GM12872 (cell line): ENCODE data around the gene KIF11.

Experiments
- TF ChIP-seq, protein P1 (sequence below): IDR thresholded peaks from 3 replicates; pipeline ENCODE4 v1.5.1; 2011; ENCODE audit warnings: low read depth, mild to moderate bottlenecking, low read length, moderate library complexity; ENCODE audit not compliant: insufficient read depth

Gene KIF11

DNA sequence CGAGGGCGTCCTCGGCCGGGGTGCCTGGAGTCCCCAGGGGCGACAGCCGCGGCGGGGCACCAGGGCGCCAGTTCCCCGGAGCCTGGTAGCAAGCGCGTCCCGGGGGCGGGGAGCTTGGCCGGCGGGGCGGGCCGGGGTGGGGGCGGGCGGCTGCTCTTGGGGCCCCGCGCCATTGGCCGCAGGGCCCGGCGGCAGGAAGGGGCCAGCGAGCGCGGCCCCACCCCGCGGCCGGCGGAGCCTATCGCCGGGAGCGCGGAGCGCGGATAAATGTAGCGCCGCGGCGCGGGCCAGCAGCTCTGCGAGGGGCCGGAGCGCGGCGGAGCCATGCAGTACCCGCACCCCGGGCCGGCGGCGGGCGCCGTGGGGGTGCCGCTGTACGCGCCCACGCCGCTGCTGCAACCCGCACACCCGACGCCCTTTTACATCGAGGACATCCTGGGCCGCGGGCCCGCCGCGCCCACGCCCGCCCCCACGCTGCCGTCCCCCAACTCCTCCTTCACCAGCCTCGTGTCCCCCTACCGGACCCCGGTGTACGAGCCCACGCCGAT lies 96.8 kb downstream of the KIF11 start, which contains the start of gene HHEX:
Gene HHEX, plus strand, starts transcription at position 293 of the 548 bp plus-strand sequence. Its CDS starts 32 bp downstream, at position 325.
- TF ChIP-seq, protein P1, sequence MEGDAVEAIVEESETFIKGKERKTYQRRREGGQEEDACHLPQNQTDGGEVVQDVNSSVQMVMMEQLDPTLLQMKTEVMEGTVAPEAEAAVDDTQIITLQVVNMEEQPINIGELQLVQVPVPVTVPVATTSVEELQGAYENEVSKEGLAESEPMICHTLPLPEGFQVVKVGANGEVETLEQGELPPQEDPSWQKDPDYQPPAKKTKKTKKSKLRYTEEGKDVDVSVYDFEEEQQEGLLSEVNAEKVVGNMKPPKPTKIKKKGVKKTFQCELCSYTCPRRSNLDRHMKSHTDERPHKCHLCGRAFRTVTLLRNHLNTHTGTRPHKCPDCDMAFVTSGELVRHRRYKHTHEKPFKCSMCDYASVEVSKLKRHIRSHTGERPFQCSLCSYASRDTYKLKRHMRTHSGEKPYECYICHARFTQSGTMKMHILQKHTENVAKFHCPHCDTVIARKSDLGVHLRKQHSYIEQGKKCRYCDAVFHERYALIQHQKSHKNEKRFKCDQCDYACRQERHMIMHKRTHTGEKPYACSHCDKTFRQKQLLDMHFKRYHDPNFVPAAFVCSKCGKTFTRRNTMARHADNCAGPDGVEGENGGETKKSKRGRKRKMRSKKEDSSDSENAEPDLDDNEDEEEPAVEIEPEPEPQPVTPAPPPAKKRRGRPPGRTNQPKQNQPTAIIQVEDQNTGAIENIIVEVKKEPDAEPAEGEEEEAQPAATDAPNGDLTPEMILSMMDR: no peak

DNA sequence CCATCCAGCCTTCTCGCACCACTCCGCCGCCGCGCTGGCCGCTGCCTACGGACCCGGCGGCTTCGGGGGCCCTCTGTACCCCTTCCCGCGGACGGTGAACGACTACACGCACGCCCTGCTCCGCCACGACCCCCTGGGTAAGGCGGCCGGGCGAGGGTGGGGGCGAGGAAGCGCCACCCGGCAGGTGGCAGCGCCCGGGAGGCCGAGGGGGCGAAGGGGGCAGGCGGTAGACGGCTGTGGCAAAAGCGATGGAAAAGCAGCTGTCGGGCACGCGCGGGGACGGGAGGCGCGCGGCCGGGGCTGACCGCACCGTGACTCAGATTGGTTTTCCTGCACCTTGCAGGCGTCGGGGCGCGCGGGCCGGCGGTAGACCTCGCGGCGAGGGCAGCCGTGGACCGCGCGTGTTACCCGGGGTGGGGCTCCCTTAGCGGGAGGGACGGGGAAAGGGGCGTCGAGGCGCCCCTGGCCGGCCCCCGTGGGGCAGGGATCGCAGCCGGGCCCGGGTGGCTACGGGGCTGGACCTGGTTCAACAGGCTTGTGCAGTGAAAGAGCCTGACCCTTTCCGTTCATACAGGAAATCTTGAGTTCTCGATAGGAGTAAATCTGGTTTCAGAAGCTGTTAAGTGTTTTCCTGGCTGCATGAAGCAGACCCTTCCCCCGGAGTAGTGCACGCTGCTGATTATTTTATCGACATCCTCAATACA lies 97.4 kb downstream of the KIF11 start:
- TF ChIP-seq, protein P1: no peak

DNA sequence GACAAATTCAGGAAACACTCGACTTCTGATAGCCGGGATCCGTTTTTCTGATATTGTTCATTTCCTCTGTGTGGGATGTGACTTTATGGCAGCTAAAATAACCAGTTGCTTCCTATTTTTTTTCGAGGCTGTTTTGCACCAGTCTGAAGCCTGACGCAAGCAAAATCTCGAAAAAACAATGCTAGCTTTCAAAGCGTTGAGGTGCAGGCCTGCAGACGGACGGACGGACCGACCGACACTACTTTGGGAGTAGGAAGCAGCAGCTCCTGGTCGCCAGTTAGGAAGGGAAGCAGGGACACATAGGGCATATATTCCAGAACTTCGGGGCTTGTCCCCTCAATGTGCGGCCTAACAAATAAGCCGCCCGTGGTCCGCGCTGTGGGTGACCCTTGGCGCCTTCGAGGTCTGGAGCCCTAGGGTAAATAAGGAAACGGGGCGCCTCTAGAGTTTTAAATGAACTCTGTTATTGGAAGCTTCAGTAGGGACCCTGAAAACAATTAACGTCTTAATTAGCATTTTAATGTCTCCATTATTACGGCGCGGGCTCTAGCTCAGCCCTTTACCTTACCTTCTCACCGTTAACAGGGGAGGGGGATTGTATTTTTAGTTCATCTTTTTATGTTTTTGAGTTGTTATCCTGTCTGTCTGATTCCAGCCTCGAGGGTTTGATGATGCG lies 98.1 kb downstream of the KIF11 start:
- TF ChIP-seq, protein P1: no peak

DNA sequence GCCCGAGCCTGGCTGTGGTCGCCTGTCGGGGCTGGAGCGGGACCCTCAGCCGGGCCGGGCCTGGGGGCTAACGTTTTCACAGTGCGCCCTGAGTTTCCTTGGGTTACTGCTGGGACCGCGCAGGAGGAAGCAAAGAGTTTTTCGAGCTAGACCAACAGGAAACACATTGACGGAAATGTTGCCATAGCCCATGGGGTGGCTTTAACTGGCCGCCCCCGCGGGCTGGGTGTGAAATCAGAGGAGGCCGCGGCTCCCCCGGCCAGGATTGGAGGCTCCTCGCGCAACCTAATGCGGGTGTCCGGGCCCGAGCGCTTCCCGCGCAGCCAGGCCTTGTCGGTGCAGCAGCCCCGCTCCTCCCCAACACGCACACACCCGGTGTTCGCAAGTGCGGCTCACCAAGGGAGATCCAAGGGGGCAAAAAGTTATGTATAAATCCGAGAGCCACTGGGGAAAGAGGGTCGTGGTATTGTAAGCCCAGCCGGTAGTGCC lies 98.7 kb downstream of the KIF11 start:
- TF ChIP-seq, protein P1: no peak

DNA sequence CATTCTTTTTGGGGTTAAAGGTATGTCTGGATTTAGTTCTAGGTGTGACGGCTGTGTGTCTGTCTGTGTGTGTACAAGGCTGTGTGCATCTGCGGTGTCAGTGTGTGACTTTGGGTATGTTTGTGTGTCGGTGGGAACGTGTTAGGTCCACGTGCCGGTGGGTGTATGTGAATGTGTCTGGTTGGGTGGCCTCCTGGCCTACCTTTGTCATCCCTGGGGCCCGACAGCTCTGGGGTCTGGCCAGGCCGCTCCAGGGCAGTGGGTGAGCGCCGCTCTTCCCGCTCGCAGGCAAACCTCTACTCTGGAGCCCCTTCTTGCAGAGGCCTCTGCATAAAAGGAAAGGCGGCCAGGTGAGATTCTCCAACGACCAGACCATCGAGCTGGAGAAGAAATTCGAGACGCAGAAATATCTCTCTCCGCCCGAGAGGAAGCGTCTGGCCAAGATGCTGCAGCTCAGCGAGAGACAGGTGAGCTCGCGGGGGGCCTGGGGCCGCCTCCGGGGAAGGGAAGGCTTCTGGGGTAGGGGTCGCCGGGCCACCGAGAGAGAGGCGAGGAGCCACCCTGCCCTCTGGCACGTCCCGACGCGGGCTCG lies 99.2 kb downstream of the KIF11 start:
- TF ChIP-seq, protein P1: no peak

DNA sequence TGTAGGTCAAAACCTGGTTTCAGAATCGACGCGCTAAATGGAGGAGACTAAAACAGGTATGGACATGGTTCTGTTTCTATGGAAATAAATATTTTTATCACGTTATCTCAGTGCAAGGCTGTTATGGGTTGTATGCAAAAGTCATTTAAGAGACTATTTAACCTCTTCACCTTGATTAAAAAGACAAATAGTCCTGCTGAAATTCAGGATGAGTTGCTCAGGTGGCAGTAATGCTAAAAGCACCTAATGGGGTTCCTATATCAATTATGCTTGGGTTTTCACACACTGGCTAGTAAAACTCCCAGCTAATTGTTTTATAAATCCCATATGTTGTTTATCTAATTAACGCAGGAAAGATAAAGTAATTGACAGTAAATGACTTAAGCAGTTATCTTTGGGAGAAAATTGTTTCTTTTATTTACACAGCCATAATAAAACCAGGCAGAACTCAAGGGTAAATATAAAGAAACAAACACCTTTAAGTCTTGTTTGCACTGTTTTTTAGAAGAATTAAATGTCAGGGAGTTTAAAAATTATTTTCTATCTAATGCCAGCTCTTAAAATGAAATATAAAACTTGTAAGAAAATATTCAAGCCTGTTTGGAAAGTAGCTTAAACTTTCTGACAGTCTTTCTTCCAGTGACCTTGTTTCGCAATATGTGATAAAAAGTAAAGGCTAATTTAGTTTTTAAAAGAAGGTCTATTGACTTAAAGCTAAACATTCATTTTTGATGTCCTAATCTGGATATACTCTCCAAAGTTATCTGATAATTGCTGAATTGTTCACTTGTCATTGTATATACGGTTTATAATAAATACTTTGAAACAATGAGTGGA lies 100.0 kb downstream of the KIF11 start:
- TF ChIP-seq, protein P1: no peak
